Measurements from ENCODE around the gene CXCL6. TPM values are rescaled to one million over a fixed set of nuclear protein-coding genes. Genes with fewer than 3 reads are reported as not detected.

CXCL6 gene
- total RNA-seq, 1 donor from 2014 or later, result 2.1 TPM

GRCh38 chr4:73844345-73844744, 7.9 kb downstream of the CXCL6 start:
- H3K27me3 ChIP-seq (ENCODE audit: control insufficient read depth, insufficient read depth, low read length), result no peaks in the 10 kb centered on the region
- DNase-seq (ENCODE audit: low read depth), result no peak

GRCh38 chr4:73844806-73845205, 8.3 kb downstream of the CXCL6 start:
- Histone ChIP-seq H3K4me3 (ENCODE audit: low read depth, low read length) (no peak overlapping the region), H3K36me3 (ENCODE audit: control insufficient read depth, insufficient read depth, low read length) (no peaks in the 10 kb centered on the region), H3K27me3 (ENCODE audit: control insufficient read depth, insufficient read depth, low read length) (no peaks in the 10 kb centered on the region)
- no peak for TF ChIP-seq CTCF (IDR thresholded peaks at IDR 0.05; ENCODE audit: insufficient read depth, low read length, poor library complexity, severe bottlenecking)
- DNase-seq (ENCODE audit: low read depth), result no peak

More at GRCh38 chr4:73844345-73844744, 7.9 kb downstream of the CXCL6 start:
- H3K36me3 ChIP-seq (ENCODE audit: control insufficient read depth, insufficient read depth, low read length), result no peaks in the 10 kb centered on the region
- no peak overlapping the region for H3K4me3 ChIP-seq (ENCODE audit: low read depth, low read length)
- TF ChIP-seq CTCF (IDR thresholded peaks at IDR 0.05; ENCODE audit: insufficient read depth, low read length, poor library complexity, severe bottlenecking), result no peak

GRCh38 chr4:73847526-73848182, 11.2 kb downstream of the CXCL6 start:
- no peak for DNase-seq (ENCODE audit: low read depth)
- no peak for TF ChIP-seq CTCF (IDR thresholded peaks at IDR 0.05; ENCODE audit: insufficient read depth, low read length, poor library complexity, severe bottlenecking)
- Histone ChIP-seq H3K27me3 (ENCODE audit: control insufficient read depth, insufficient read depth, low read length) (no peaks in the 10 kb centered on the region), H3K4me3 (ENCODE audit: low read depth, low read length) (no peak overlapping the region), H3K36me3 (ENCODE audit: control insufficient read depth, insufficient read depth, low read length) (no peaks in the 10 kb centered on the region)

- Histone ChIP-seq H3K4me3 (ENCODE audit: low read depth, low read length) (no peak overlapping the region), H3K27me3 (ENCODE audit: control insufficient read depth, insufficient read depth, low read length) (no peaks in the 10 kb centered on the region), H3K36me3 (ENCODE audit: control insufficient read depth, insufficient read depth, low read length) (no peaks in the 10 kb centered on the region)
- TF ChIP-seq CTCF (IDR thresholded peaks at IDR 0.05; ENCODE audit: insufficient read depth, low read length, poor library complexity, severe bottlenecking), result no peak
- no peak for DNase-seq (ENCODE audit: low read depth)
Measured at GRCh38 chr4:73848183-73848777, 11.8 kb downstream of the CXCL6 start.

- no peaks in the 10 kb centered on the region for H3K27me3 ChIP-seq (ENCODE audit: control insufficient read depth, insufficient read depth, low read length)
- no peaks in the 10 kb centered on the region for H3K36me3 ChIP-seq (ENCODE audit: control insufficient read depth, insufficient read depth, low read length)
- H3K4me3 ChIP-seq (ENCODE audit: low read depth, low read length), result no peak overlapping the region
- TF ChIP-seq CTCF (IDR thresholded peaks at IDR 0.05; ENCODE audit: insufficient read depth, low read length, poor library complexity, severe bottlenecking), result no peak
- no peak for DNase-seq (ENCODE audit: low read depth)
Measured at GRCh38 chr4:73850261-73850970, 13.9 kb downstream of the CXCL6 start.
